HEK293T (cell line): ENCODE measurements around the gene NDUFAF7.

Experiments
- CTCF ChIA-PET: fragments of 350-600 bp; formaldehyde crosslinking; extraction: SDS; loops from one replicate; lab custom pipeline; 2021; ENCODE audit warnings: antibody characterized with exemption, inconsistent platforms; lab: Yijun Ruan, JAX
- POLR2A ChIA-PET: fragments of 350-600 bp; formaldehyde crosslinking; extraction: SDS; loops from one replicate; lab custom pipeline; 2020; ENCODE audit warnings: antibody characterized with exemption, inconsistent platforms; lab: Yijun Ruan, JAX
- DNase-seq: peaks from one replicate; pipeline ENCODE4 v3.0.0; 2012; ENCODE audit warnings: mixed read lengths; ENCODE audit errors: extremely low spot score
- ARNT ChIP-seq: fragments of 450-650 bp; IDR thresholded peaks from 2 replicates; pipeline ENCODE4 v1.6.1; 2017; ENCODE audit warnings: mild to moderate bottlenecking
- BHLHE40 ChIP-seq: fragments of 450-650 bp; IDR thresholded peaks from 2 replicates; pipeline ENCODE4 v1.6.1; 2016; ENCODE audit warnings: mild to moderate bottlenecking, moderate library complexity, borderline replicate concordance
- CTBP1 ChIP-seq: fragments of 450-650 bp; IDR thresholded peaks from 2 replicates; pipeline ENCODE4 v1.6.1; 2016; ENCODE audit warnings: borderline replicate concordance
- ELF4 ChIP-seq: fragments of 450-650 bp; IDR thresholded peaks from 2 replicates; pipeline ENCODE4 v1.6.1; 2017; ENCODE audit warnings: antibody characterized with exemption
- FOXA1 ChIP-seq: fragments of 450-650 bp; IDR thresholded peaks from 2 replicates; pipeline ENCODE4 v1.6.1; 2016; ENCODE audit warnings: mild to moderate bottlenecking
- FOXK2 ChIP-seq: fragments of 450-650 bp; IDR thresholded peaks from 2 replicates; pipeline ENCODE4 v1.6.1; 2016; ENCODE audit warnings: mild to moderate bottlenecking
- FOXM1 ChIP-seq: fragments of 450-650 bp; IDR thresholded peaks from 2 replicates; pipeline ENCODE4 v1.6.1; 2017; ENCODE audit warnings: mild to moderate bottlenecking, borderline replicate concordance
- HDGF ChIP-seq: fragments of 450-650 bp; IDR thresholded peaks from 2 replicates; pipeline ENCODE4 v1.6.1; 2017; ENCODE audit warnings: antibody characterized with exemption, borderline replicate concordance
- L3MBTL2 ChIP-seq: fragments of 450-650 bp; conservative IDR thresholded peaks from 2 replicates; pipeline ENCODE4 v1.6.1; 2016; ENCODE audit warnings: mild to moderate bottlenecking
- LEF1 ChIP-seq: fragments of 450-650 bp; IDR thresholded peaks from 2 replicates; pipeline ENCODE4 v1.6.1; 2017; ENCODE audit warnings: mild to moderate bottlenecking, borderline replicate concordance
- NFRKB ChIP-seq: fragments of 450-650 bp; IDR thresholded peaks from 2 replicates; pipeline ENCODE4 v1.6.1; 2016; ENCODE audit warnings: mild to moderate bottlenecking, moderate library complexity
- SP1 ChIP-seq: fragments of 450-650 bp; IDR thresholded peaks from 2 replicates; pipeline ENCODE4 v1.6.1; 2017
- SUZ12 ChIP-seq: fragments of 450-650 bp; IDR thresholded peaks from 2 replicates; pipeline ENCODE4 v1.6.1; 2016; ENCODE audit warnings: mild to moderate bottlenecking
- TARDBP ChIP-seq: fragments of 450-650 bp; IDR thresholded peaks from 2 replicates; pipeline ENCODE4 v1.6.1; 2016
- ZNF384 ChIP-seq: fragments of 450-650 bp; IDR thresholded peaks from 2 replicates; pipeline ENCODE4 v1.6.1; 2016
- TF ChIP-seq, protein P1 (sequence below): fragments of 450-650 bp; IDR thresholded peaks from 2 replicates; pipeline ENCODE4 v1.6.1; 2016

Gene NDUFAF7

DNA sequence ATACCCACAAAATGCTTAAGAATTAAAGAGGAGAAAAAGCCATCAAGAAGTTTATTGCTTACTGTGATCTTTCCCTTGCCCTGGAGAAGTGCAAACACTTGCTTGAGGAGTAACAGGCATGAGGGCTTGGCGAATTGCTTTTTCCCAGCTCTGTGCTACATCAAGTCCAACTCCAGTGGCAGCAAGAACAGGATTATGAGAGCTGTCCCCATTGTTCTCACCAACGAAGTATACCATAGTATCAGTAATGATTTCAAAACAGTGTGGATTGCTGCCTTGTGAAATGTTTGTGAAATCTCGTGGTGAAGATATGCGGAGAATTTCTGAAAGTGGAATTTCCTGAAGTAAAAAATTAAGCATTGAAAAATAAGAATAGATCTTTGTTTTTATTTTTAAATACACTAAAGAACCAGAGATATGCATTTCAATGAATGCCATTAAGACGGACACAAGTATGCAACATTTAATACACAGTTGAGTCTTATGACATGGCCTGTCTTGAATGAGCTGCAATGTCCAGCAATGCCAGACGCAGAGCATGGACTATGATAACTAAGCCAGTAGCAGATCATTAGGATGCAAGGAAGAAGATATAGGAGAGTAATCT, 43.0 kb downstream of the NDUFAF7 start:
- no peak for DNase-seq
- ChIA-PET CTCF (no interaction called here), POLR2A (no interaction called here)
- TF ChIP-seq SUZ12 (no peak), L3MBTL2 (no peak), SP1 (no peak), TARDBP (no peak), FOXK2 (no peak), ARNT (no peak), FOXM1 (no peak), ELF4 (no peak), NFRKB (no peak)
- TF ChIP-seq, protein P1, sequence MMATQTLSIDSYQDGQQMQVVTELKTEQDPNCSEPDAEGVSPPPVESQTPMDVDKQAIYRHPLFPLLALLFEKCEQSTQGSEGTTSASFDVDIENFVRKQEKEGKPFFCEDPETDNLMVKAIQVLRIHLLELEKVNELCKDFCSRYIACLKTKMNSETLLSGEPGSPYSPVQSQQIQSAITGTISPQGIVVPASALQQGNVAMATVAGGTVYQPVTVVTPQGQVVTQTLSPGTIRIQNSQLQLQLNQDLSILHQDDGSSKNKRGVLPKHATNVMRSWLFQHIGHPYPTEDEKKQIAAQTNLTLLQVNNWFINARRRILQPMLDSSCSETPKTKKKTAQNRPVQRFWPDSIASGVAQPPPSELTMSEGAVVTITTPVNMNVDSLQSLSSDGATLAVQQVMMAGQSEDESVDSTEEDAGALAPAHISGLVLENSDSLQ, result no peak

- POLR2A ChIA-PET, result no interaction called here
- no peak for DNase-seq
- TF ChIP-seq SP1, result no peak
- no peak for TF ChIP-seq L3MBTL2
- TF ChIP-seq BHLHE40, result no peak
- TF ChIP-seq LEF1, result no peak
- TF ChIP-seq FOXK2, result no peak
- TF ChIP-seq CTBP1, result no peak
- no peak for TF ChIP-seq ELF4
- TF ChIP-seq ZNF384, result no peak
- TF ChIP-seq HDGF, result no peak
- no peak for TF ChIP-seq ARNT
- TF ChIP-seq SUZ12, result no peak
- no peak for TF ChIP-seq FOXM1
- TF ChIP-seq, protein P1, result no peak
- no peak for TF ChIP-seq FOXA1
- TF ChIP-seq TARDBP, result no peak
- TF ChIP-seq NFRKB, result no peak
- CTCF ChIA-PET, result no interaction called here
Measured at GRCh38 chr2:37276291-37276690, 44.8 kb downstream of the NDUFAF7 start.

DNA sequence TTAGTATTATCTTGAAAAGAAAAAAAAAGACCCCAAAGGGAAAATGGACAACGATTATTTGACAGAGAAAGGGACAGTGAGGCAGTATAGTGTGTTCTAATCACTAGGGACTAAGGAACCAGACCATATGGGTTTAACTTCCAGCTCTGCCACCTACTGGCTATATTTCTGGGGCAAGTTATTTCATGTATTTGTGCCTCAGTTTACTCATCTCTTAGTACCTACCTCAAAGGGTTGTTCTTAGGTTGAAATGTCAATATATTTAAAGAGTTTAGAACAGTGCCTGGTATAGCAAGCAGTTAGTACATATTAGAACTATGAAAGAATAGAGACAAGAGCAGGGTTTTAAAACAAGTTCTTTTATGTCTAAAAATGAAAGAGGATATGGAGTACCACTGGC, 50.5 kb downstream of the NDUFAF7 start:
- ChIA-PET CTCF (no interaction called here), POLR2A (no interaction called here)
- TF ChIP-seq LEF1 (no peak), ZNF384 (no peak), FOXA1 (no peak), BHLHE40 (no peak), SP1 (no peak), HDGF (no peak), TARDBP (no peak), ARNT (no peak), CTBP1 (no peak), L3MBTL2 (no peak)
- TF ChIP-seq, protein P1, result no peak
- DNase-seq, result no peak

DNA sequence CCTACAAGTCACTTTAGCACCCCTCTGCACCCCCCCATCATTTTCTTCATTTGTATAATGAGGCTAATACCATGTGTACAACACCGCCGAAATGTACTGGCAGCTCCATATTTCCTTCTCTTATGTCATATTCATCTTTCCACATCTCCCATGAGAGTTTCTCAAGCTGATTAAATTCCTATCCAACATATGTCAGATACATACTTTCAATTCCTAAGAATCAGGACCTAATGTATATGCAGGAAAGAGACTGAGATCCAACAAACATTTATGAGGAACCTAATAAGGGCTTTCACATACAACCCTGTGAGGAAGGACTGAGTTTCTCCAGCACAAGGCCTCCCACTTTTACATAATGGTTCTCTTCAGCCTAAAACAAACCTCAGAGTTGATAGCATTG, 51.3 kb downstream of the NDUFAF7 start:
- DNase-seq, result no peak
- ChIA-PET POLR2A (no interaction called here), CTCF (no interaction called here)
- TF ChIP-seq SUZ12, result no peak
- no peak for TF ChIP-seq L3MBTL2
- TF ChIP-seq FOXM1, result no peak
- TF ChIP-seq LEF1, result no peak
- no peak for TF ChIP-seq FOXK2
- no peak for TF ChIP-seq ELF4
- TF ChIP-seq ARNT, result no peak
- no peak for TF ChIP-seq TARDBP
- TF ChIP-seq, protein P1, result no peak
- no peak for TF ChIP-seq BHLHE40
- no peak for TF ChIP-seq ZNF384
- no peak for TF ChIP-seq SP1
- no peak for TF ChIP-seq CTBP1
- no peak for TF ChIP-seq NFRKB
- no peak for TF ChIP-seq HDGF
- no peak for TF ChIP-seq FOXA1

GRCh38 chr2:37283207-37283606, 51.7 kb downstream of the NDUFAF7 start:
- ChIA-PET POLR2A (no interaction called here), CTCF (no interaction called here)
- no peak for DNase-seq
- TF ChIP-seq HDGF (no peak), TARDBP (no peak), CTBP1 (no peak), FOXK2 (no peak), BHLHE40 (no peak), SUZ12 (no peak), ELF4 (no peak)

DNA sequence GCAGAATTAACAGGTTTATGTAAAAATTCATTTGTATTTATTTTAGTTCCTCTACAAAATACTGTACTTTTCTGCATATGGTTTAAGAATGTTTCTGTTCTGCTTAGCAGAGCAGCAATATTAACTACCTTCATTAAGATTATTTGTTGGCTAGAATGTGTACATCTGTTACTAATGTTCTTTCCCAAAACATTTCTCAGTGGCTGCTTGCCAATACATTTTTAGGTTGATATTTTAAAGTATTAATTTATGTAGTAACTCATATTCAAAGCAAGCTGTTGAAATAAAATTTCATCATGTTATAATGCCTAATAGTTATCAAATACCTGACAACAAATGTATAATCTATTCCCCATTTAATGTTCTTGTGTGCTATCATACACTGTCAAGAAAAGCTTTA, 52.9 kb downstream of the NDUFAF7 start:
- ChIA-PET POLR2A (no interaction called here), CTCF (no interaction called here)
- DNase-seq, result no peak
- TF ChIP-seq SUZ12, result no peak
- TF ChIP-seq BHLHE40, result no peak
- TF ChIP-seq HDGF, result no peak
- no peak for TF ChIP-seq SP1
- TF ChIP-seq CTBP1, result no peak
